Activated T-helper 2 cell treated with anti-CD3 and anti-CD28 coated beads, Interferon-gamma antibody, Interleukin-2, Interleukin-4, amounts not matched to agents 10 μg/mL and 5 μg/mL and 100 μg/mL, durations not matched to agents 14 hours and 24 hours and 36 hours (primary cell): ENCODE measurements around the gene IQCF2. TPM values are rescaled to one million over a fixed set of nuclear protein-coding genes. Genes with fewer than 3 reads are reported as not detected.
"Not testable (repeated sequence)": the region's sequence is repeated elsewhere in the genome, so short reads cannot be mapped to it uniquely, and the experiment has no call there.

Experiments
- DNase-seq: peaks from one replicate; pipeline ENCODE4 v3.0.0; 2021; ENCODE audit warnings: low spot score
- H3K27ac Mint-ChIP-seq: one replicate; pipeline ENCODE4 v1.8.0; 2021; ENCODE audit warnings: mixed read lengths
- H3K27me3 Mint-ChIP-seq: one replicate; pipeline ENCODE4 v1.8.0; 2021; ENCODE audit warnings: low read depth, mixed read lengths
- H3K36me3 Mint-ChIP-seq: one replicate; pipeline ENCODE4 v1.8.0; 2021; ENCODE audit warnings: low read depth, mixed read lengths
- H3K4me1 Mint-ChIP-seq: one replicate; pipeline ENCODE4 v1.8.0; 2021; ENCODE audit warnings: low read depth, mixed read lengths
- H3K4me3 Mint-ChIP-seq: one replicate; pipeline ENCODE4 v1.8.0; 2021; ENCODE audit warnings: low read depth, mild to moderate bottlenecking, moderate library complexity, mixed read lengths
- H3K9me3 Mint-ChIP-seq: one replicate; pipeline ENCODE4 v1.8.0; 2021; ENCODE audit warnings: mixed read lengths
- intact Hi-C: fragments of 100-400 bp; cut with micrococcal nuclease; formaldehyde crosslinking; loops from one replicate; pipeline ENCODE4 v1.15.1; 2023
- total RNA-seq: library from RNA; stranded (reverse); gene quantifications from 2 replicates; pipeline ENCODE4 v1.2.3, GENCODE V29; 2022

The IQCF2 gene
- total RNA-seq, 1 donor from 2014 or later: not detected

GRCh38 chr3:51855411-51855810 lies 6.0 kb upstream of the IQCF2 start:
- H3K4me3 Mint-ChIP-seq, H3K9me3 Mint-ChIP-seq, DNase-seq: not testable (repeated sequence)

GRCh38 chr3:51862886-51863285 lies 1.5 kb downstream of the IQCF2 start:
- H3K4me3 Mint-ChIP-seq: no peak overlapping the region
- DNase-seq: no peak
- H3K9me3 Mint-ChIP-seq: no peaks in the 10 kb centered on the region
- no peaks in the 10 kb centered on the region for H3K36me3 Mint-ChIP-seq
- H3K27ac Mint-ChIP-seq: no peak overlapping the region
- H3K4me1 Mint-ChIP-seq: no peaks in the 10 kb centered on the region
- H3K27me3 Mint-ChIP-seq: peaks cover 14% of the 10 kb centered on the region
- intact Hi-C loops: no loop called here

More at GRCh38 chr3:51855411-51855810, 6.0 kb upstream of the IQCF2 start:
- H3K4me1 Mint-ChIP-seq, H3K36me3 Mint-ChIP-seq, H3K27me3 Mint-ChIP-seq, intact Hi-C loops, H3K27ac Mint-ChIP-seq: not testable (repeated sequence)

GRCh38 chr3:51868896-51869295 lies 7.5 kb downstream of the IQCF2 start:
- H3K36me3 Mint-ChIP-seq, H3K4me1 Mint-ChIP-seq, DNase-seq, intact Hi-C loops, H3K27ac Mint-ChIP-seq, H3K9me3 Mint-ChIP-seq, H3K4me3 Mint-ChIP-seq: not testable (repeated sequence)
- H3K27me3 Mint-ChIP-seq: peaks cover 19% of the 10 kb centered on the region

- no peak for DNase-seq
- H3K36me3 Mint-ChIP-seq: no peaks in the 10 kb centered on the region
- H3K27me3 Mint-ChIP-seq: peaks cover 19% of the 10 kb centered on the region
- H3K9me3 Mint-ChIP-seq: no peaks in the 10 kb centered on the region
- H3K27ac Mint-ChIP-seq: no peak overlapping the region
- no peak overlapping the region for H3K4me3 Mint-ChIP-seq
- intact Hi-C loops: no loop called here
- H3K4me1 Mint-ChIP-seq: no peaks in the 10 kb centered on the region
These were observed 7.9 kb downstream of the IQCF2 start for GRCh38 chr3:51869304-51869703.

- no peaks in the 10 kb centered on the region for H3K9me3 Mint-ChIP-seq
These were observed 11.9 kb downstream of the IQCF2 start for GRCh38 chr3:51873253-51873766.

GRCh38 chr3:51873876-51874275 lies 12.5 kb downstream of the IQCF2 start:
- H3K27ac Mint-ChIP-seq: no peak overlapping the region
- no peaks in the 10 kb centered on the region for H3K4me1 Mint-ChIP-seq
- H3K4me3 Mint-ChIP-seq: no peak overlapping the region
- H3K36me3 Mint-ChIP-seq: no peaks in the 10 kb centered on the region
- no peaks in the 10 kb centered on the region for H3K9me3 Mint-ChIP-seq
- peaks cover 16% of the 10 kb centered on the region for H3K27me3 Mint-ChIP-seq
- intact Hi-C loops: no loop called here
- DNase-seq: no peak

More at GRCh38 chr3:51873253-51873766, 11.9 kb downstream of the IQCF2 start:
- H3K36me3 Mint-ChIP-seq: no peaks in the 10 kb centered on the region
- intact Hi-C loops: no loop called here
- no peak overlapping the region for H3K4me3 Mint-ChIP-seq
- no peaks in the 10 kb centered on the region for H3K4me1 Mint-ChIP-seq
- no peak for DNase-seq
- H3K27me3 Mint-ChIP-seq: peaks cover 16% of the 10 kb centered on the region
- H3K27ac Mint-ChIP-seq: no peak overlapping the region

- H3K36me3 Mint-ChIP-seq: no peaks in the 10 kb centered on the region
- no peaks in the 10 kb centered on the region for H3K9me3 Mint-ChIP-seq
- H3K27me3 Mint-ChIP-seq: peaks cover 11% of the 10 kb centered on the region
- no peak for DNase-seq
- H3K4me3 Mint-ChIP-seq: no peak overlapping the region
- H3K27ac Mint-ChIP-seq: no peak overlapping the region
- intact Hi-C loops: no loop called here
- H3K4me1 Mint-ChIP-seq: no peaks in the 10 kb centered on the region
These were observed 13.0 kb downstream of the IQCF2 start for GRCh38 chr3:51874411-51874810.

GRCh38 chr3:51874889-51875288 lies 13.5 kb downstream of the IQCF2 start:
- no peaks in the 10 kb centered on the region for H3K9me3 Mint-ChIP-seq
- intact Hi-C loops: no loop called here
- no peak for DNase-seq
- H3K27ac Mint-ChIP-seq: no peak overlapping the region
- H3K27me3 Mint-ChIP-seq: peaks cover 8% of the 10 kb centered on the region
- no peaks in the 10 kb centered on the region for H3K36me3 Mint-ChIP-seq
- H3K4me1 Mint-ChIP-seq: no peaks in the 10 kb centered on the region
- no peak overlapping the region for H3K4me3 Mint-ChIP-seq

GRCh38 chr3:51875501-51875900 lies 14.1 kb downstream of the IQCF2 start, which contains the start of gene IQCF5:
Gene IQCF5 (minus strand): TSS chr3:51875601. CDS start chr3:51875531, 70 bp downstream.
- Mint-ChIP-seq H3K27ac (no peak within 1 kb of the TSS), H3K36me3 (no peaks in the 10 kb centered on the region), H3K9me3 (no peaks in the 10 kb centered on the region), H3K27me3 (peaks cover 6% of the 10 kb centered on the region), H3K4me1 (no peaks in the 10 kb centered on the region), H3K4me3 (no peak within 1 kb of the TSS)
- DNase-seq: no peak
- intact Hi-C loops: no loop called here

- Mint-ChIP-seq H3K9me3 (no peaks in the 10 kb centered on the region), H3K4me3 (no peak overlapping the region), H3K27ac (no peak overlapping the region), H3K4me1 (no peaks in the 10 kb centered on the region), H3K27me3 (peaks cover 6% of the 10 kb centered on the region), H3K36me3 (no peaks in the 10 kb centered on the region)
- DNase-seq: no peak
- intact Hi-C loops: no loop called here
These were observed 14.8 kb downstream of the IQCF2 start for GRCh38 chr3:51876186-51876585.

GRCh38 chr3:51879937-51880336 lies 18.5 kb downstream of the IQCF2 start:
- H3K27ac Mint-ChIP-seq: no peak overlapping the region
- H3K4me1 Mint-ChIP-seq: no peaks in the 10 kb centered on the region
- intact Hi-C loops: no loop called here
- peaks cover 21% of the 10 kb centered on the region for H3K27me3 Mint-ChIP-seq
- no peaks in the 10 kb centered on the region for H3K9me3 Mint-ChIP-seq
- DNase-seq: no peak
- H3K4me3 Mint-ChIP-seq: no peak overlapping the region
- no peaks in the 10 kb centered on the region for H3K36me3 Mint-ChIP-seq

GRCh38 chr3:51886447-51886846 lies 25.0 kb downstream of the IQCF2 start:
- no peak overlapping the region for H3K4me3 Mint-ChIP-seq
- DNase-seq: no peak
- intact Hi-C loops: no loop called here
- H3K4me1 Mint-ChIP-seq: peaks cover 8% of the 10 kb centered on the region
- no peaks in the 10 kb centered on the region for H3K9me3 Mint-ChIP-seq
- H3K27me3 Mint-ChIP-seq: peaks cover 25% of the 10 kb centered on the region
- H3K27ac Mint-ChIP-seq: no peak overlapping the region
- no peaks in the 10 kb centered on the region for H3K36me3 Mint-ChIP-seq

GRCh38 chr3:51887620-51888019 lies 26.2 kb downstream of the IQCF2 start:
- intact Hi-C loops: no loop called here
- Mint-ChIP-seq H3K27ac (no peak overlapping the region), H3K4me1 (peaks cover 17% of the 10 kb centered on the region), H3K9me3 (no peaks in the 10 kb centered on the region), H3K36me3 (no peaks in the 10 kb centered on the region), H3K27me3 (peaks cover 23% of the 10 kb centered on the region), H3K4me3 (no peak overlapping the region)
- no peak for DNase-seq
